ENCODE results near the gene ENHO.

DNA sequence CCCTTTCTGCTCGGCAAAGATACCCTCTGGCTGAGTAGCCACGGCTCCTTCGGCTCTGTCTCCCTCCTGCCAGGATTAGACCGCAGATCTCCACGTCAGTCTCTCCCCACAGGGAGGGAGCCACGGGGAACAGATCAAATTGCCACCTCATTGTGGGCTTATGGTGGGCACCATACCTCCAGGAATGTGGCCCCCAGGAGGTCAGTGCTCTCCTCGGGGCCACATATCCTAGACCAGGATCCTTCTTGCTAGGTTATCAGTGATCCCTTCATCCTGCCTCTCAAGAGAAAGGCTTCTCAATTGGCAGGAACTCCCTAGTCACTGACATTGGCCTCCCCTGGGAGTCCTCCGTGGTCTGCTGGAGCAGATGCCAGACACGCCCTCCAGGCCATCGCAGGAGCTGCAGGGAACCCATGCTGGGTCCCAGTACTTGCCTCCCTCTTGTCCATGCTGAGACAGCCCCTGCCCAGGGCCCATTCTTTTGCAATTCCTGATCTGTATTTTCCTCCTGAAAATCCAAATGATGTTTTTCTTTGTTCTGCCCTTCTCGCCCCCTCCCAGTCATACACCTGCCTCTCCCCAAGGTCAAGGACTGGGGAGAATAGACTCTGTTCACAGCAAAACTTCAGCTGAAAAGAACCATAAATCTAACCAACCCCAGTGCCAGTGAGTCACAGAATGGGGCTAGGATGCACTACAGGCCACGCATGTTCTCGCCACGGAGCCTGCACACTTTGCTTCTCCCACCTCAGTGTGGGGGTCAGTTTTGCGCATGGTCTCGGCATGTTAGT is 31.6 kb upstream of the ENHO start:
- TF ChIP-seq, protein P1, sequence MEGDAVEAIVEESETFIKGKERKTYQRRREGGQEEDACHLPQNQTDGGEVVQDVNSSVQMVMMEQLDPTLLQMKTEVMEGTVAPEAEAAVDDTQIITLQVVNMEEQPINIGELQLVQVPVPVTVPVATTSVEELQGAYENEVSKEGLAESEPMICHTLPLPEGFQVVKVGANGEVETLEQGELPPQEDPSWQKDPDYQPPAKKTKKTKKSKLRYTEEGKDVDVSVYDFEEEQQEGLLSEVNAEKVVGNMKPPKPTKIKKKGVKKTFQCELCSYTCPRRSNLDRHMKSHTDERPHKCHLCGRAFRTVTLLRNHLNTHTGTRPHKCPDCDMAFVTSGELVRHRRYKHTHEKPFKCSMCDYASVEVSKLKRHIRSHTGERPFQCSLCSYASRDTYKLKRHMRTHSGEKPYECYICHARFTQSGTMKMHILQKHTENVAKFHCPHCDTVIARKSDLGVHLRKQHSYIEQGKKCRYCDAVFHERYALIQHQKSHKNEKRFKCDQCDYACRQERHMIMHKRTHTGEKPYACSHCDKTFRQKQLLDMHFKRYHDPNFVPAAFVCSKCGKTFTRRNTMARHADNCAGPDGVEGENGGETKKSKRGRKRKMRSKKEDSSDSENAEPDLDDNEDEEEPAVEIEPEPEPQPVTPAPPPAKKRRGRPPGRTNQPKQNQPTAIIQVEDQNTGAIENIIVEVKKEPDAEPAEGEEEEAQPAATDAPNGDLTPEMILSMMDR (IDR thresholded peaks at IDR 0.05), result no peak
- no peak for TF ChIP-seq POLR2A (IDR thresholded peaks at IDR 0.05)
